Lower leg skin (tissue), 3 donors: ENCODE measurements around the gene TUBB8B.
"Not testable (repeated sequence)": the region's sequence is repeated elsewhere in the genome, so short reads cannot be mapped to it uniquely, and the experiment has no call there.

Experiments
- CTCF ChIP-seq, 3 donors: fragments of 450-650 bp; IDR thresholded peaks; one replicate each; pipeline ENCODE4 v1.5.1; 2016; ENCODE audit warnings: antibody characterized with exemption in 3 of 3, mild to moderate bottlenecking in 3 of 3, moderate library complexity in 2 of 3
- POLR2A ChIP-seq, 2 donors: fragments of 450-650 bp; IDR thresholded peaks; one replicate each; pipeline ENCODE4 v1.6.1; 2016 to 2017; ENCODE audit warnings: antibody characterized with exemption in 2 of 2, mild to moderate bottlenecking in 1 of 2, moderate library complexity in 1 of 2

DNA sequence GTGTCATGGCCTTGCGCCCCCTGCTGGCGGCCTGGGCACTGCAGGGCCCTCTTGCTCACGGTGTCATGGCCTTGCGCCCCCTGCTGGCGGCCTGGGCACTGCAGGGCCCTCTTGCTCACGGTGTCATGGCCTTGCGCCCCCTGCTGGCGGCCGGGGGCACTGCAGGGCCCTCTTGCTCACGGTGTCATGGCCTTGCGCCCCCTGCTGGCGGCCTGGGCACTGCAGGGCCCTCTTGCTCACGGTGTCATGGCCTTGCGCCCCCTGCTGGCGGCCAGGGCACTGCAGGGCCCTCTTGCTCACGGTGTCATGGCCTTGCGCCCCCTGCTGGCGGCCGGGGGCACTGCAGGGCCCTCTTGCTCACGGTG is 47.3 kb upstream of the TUBB8B start:
- TF ChIP-seq CTCF, POLR2A (IDR thresholded peaks at IDR 0.05): not testable (repeated sequence)
